ENCODE measurements around the gene TMBIM4.

- TF ChIP-seq ZNF263 (CRISPR knock-in tag; IDR thresholded peaks at IDR 0.05; ENCODE audit: low read depth), result no peak
- TF ChIP-seq CTCF (IDR thresholded peaks at IDR 0.05), result no peak
- no peak for TF ChIP-seq ZNF416 (CRISPR knock-in tag; IDR thresholded peaks at IDR 0.05)
- TF ChIP-seq ATF3 (CRISPR knock-in tag; conservative IDR thresholded peaks at IDR 0.05), result no peak
- no peak for TF ChIP-seq E2F1 (CRISPR knock-in tag; IDR thresholded peaks at IDR 0.05)
- no peak for TF ChIP-seq FOXP4 (CRISPR knock-in tag; IDR thresholded peaks at IDR 0.05)
- no peak for TF ChIP-seq AR (CRISPR knock-in tag; IDR thresholded peaks at IDR 0.05)
- TF ChIP-seq MAX (CRISPR knock-in tag; IDR thresholded peaks at IDR 0.05), result no peak
- no peak for TF ChIP-seq ARID4B (CRISPR knock-in tag; IDR thresholded peaks at IDR 0.05; ENCODE audit: borderline replicate concordance)
- no peak for TF ChIP-seq SMAD3 (CRISPR knock-in tag; IDR thresholded peaks at IDR 0.05; ENCODE audit: borderline replicate concordance)
- TF ChIP-seq NFYB (CRISPR knock-in tag; conservative IDR thresholded peaks at IDR 0.05; ENCODE audit: low read depth), result no peak
- TF ChIP-seq ZNF138 (CRISPR knock-in tag; conservative IDR thresholded peaks at IDR 0.05), result no peak
- TF ChIP-seq CREM (CRISPR knock-in tag; IDR thresholded peaks at IDR 0.05), result no peak
Observed at GRCh38 chr12:66139328-66139727, 30.5 kb downstream of the TMBIM4 start.
